ENCODE measurements around the gene KCNJ11.

KCNJ11 gene

GRCh38 chr11:17389957-17390649 lies 1.6 kb upstream of the KCNJ11 start:
- no peak for DNase-seq (ENCODE audit: low spot score)

GRCh38 chr11:17389211-17389956 lies 925 bp upstream of the KCNJ11 start:
- DNase-seq (ENCODE audit: low spot score) = peak; percentile 60

DNA sequence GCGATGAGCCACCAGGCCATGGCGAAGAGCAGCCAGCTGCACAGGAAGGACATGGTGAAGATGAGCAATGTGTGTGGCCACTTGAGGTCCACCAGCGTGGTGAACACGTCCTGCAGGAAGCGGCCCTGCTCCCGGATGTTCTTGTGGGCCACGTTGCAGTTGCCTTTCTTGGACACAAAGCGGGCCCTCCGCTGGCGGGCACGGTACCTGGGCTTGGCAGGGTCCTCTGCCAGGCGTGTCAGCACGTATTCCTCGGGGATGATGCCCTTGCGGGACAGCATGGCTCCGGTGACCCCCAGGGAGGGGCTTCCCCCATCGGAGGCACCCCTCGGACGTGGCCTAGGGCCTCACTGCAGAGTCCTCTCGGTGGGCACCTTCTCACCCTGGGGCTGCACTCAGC lies 648 bp downstream of the KCNJ11 start:
- DNase-seq (ENCODE audit: low spot score) = no peak

DNA sequence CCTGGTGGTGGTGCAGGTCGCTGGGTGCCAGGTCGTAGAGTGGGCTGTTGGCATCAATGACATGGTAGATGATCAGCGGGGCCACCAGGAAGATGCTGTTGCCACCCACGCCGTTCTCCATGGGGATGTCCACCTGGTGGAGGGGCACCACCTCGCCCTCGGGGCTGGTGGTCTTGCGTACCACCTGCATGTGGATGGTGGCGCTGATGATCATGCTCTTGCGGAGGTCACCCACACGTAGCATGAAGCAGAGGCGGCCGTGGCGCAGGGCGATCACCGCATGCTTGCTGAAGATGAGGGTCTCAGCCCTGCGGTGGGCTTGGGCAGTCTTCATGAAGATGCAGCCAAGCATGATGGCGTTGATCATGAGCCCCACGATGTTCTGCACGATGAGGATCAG lies 1.2 kb downstream of the KCNJ11 start:
- no peak for DNase-seq (ENCODE audit: low spot score)

DNA sequence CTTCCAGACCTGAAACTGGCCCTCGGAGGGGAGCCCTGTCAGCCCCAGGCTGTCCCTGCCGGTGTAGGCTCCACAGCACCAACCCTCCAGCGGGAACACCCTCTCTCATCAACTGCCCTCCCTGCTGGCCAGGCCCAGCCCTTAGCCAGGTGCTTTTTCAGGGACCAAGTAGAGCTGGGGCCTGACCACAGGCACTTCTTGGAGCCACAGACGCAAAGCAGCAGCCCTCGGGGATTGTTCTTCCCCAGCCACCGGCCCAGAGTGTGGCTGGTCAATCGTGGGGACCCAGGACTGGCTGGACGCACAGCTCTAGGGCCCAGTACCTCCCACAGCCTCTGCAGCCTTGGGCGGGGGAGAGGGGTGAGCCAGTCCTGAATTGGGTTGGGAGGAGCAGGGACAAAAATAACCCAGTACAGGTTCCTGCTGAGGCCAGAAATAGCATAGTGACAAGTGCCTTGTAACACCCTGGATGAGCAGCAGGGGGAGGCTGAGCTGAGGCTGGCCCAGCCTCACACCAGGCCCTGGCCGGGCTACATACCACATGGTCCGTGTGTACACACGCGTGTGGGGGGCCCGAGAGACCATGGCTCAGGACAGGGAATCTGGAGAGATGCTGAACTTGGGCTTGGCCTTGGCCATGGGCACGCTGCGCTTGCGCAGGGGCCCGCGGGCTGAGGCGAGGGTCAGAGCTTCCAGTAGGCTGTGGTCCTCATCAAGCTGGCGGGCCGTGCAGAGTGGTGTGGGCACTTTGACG lies 2.0 kb downstream of the KCNJ11 start:
- DNase-seq (ENCODE audit: low spot score) = peak; percentile 64

DNA sequence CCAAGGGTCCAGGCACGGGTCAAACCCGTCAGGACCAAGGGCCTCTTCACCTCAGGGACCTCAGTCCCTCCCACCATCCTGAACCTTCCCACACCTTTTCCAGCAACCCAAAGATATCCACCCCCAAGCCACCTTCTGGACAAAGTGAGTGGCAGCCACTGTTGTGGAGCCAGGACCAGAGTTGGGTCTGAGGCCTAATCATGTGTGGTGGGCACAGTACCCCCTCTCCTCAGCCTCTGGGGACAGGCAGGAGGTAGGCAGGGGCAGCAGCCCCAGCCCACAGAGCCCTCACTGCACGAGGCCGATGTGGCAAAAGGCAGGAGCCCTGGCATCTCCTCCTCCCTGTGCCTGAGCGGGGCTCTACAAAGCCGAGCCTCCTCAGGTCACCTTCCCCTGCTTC lies 2.5 kb downstream of the KCNJ11 start:
- DNase-seq (ENCODE audit: low spot score) = no peak

DNA sequence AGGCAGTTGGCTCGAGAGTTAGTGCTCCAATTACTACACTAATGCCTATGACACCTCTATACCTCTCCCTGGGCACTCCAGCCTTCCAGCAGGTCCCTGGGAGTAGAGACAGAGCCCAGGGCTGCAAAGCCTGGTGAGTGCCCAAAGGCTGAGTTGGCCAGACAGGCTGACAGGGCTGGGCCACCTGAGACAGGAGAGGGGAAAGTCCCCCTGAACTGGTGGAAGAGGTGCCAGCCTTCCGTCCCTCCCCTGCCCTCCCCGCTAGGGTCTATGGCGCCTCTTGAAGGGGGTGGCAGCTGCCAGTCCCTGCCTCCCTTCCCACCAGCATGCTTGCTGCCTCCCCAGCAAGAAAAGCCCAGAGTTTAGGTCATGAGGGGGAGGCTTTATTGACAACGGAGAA lies 3.0 kb downstream of the KCNJ11 start:
- DNase-seq (ENCODE audit: low spot score) = no peak

DNA sequence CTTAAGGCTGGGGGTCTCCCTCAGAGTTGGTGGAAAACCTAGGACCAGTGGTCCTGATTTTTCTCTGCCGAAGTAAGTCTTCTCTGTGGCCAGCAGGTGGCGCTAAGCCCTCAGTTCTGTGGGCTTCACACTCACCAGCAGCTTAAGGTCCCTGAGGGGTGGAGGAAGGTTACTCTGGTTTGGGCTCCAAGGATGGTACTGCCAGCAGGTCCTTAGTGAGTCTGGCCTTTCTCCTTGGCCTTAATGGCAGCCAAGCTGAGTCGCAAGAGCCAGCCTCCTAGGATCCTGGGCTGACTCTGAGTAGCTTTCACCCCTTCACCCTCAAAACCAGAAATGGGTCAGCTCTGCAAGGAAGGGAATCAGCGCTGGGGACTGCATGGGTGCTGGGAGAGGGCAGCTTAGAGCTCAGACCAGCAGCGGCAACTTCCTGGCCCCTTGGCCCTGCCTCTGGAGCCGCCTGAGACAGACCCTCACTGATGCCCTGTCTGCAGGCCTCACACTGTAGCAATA lies 4.4 kb downstream of the KCNJ11 start:
- peak; percentile 81 for DNase-seq (ENCODE audit: low spot score)

GRCh38 chr11:17383461-17383860 lies 5.0 kb downstream of the KCNJ11 start:
- DNase-seq (ENCODE audit: low spot score) = no peak

DNA sequence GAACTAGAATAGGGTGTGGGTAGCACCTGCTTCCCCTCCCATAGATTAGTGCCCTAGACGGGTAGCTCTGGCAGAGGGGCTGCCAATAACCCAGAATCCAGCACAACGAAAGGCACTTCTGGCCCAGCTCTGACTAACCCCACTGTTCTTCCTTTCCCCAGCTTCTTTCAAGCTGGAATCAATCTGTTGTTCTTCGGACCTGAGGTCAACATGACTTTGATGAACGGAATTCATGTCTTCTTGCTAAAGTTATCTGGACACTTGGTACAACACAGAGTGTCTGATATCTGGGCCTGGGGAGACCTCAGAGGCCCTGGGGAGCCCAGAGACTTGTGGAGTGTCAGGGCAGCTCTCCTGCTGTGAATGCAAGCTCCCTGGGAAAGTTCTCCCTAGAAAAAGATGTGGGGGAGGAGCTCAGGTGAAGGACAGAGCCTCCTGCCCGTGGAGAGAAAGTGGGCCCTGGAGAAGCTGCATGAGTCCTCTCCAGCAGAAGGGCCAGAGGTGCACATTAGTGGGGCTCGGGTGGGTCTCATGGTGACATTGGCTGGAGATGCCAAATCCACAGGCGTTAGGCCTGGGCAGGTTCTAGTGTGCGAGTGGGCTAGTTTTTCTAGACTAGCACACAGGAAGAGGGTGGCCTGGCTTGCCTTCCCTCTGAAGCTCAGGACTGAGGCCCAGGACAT lies 6.3 kb downstream of the KCNJ11 start:
- no peak for DNase-seq (ENCODE audit: low spot score)

DNA sequence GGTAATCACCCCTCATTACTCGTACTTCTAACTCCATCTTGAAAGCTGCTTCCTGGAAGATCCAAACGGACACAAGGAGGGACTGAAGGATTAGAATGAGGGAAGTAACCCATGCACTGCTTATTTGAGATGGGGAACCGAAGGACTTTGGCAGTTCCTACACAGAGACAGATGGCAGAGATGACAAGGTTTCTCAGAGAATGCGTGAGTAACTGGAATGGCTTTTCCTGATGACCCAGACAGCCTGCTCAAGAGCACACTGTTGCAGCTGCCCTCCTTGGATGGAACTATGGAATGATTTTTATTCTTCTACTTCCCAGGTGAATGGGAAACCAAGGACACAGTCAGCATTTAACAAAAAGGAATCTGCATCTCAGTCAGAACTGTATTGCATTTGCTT lies 7.3 kb downstream of the KCNJ11 start:
- DNase-seq (ENCODE audit: low spot score) = no peak

GRCh38 chr11:17379383-17380180 lies 8.9 kb downstream of the KCNJ11 start:
- no peak for DNase-seq (ENCODE audit: low spot score)

GRCh38 chr11:17378655-17379054 lies 9.8 kb downstream of the KCNJ11 start:
- DNase-seq (ENCODE audit: low spot score) = no peak

DNA sequence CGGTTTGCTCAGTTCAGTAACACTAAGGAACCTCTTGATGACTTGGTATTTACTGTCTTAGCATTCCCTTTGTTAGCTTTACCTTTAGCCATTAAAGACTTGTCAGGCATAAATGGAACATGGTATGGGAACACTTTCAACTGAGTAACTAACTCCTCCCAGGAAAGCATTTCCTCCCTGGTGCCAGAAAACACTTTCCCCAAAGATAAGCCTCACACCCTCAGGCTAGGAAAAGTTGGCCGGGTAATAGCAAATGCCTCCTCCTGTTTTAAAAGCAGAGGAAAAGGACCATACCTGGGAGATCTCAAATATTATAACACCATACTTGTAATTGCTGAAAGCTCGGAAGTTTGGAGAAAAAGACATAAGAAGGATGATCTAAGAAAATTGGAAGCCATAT lies 12.0 kb downstream of the KCNJ11 start:
- DNase-seq (ENCODE audit: low spot score) = no peak

- DNase-seq (ENCODE audit: low spot score) = no peak
Measured at GRCh38 chr11:17375547-17375946, 12.9 kb downstream of the KCNJ11 start.

DNA sequence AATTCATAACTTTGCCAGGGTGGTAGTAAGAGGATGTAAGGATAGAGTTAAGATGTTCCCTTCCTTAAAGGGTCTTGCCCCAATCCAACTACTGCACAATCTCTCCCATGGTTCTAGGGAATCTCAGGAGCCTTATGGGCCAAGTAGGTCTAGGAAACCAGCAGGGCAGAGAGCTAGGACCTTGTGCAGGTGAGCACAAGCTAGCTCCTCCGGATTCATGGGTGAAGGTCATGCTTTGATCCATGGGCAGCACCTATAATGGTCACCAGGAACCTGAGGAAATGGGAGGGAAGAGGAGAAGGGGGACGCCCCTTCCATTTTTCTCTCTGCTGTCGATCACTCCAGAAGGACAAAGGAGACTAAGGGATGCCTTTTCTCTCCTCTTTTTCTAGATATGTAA lies 16.8 kb downstream of the KCNJ11 start:
- no peak for DNase-seq (ENCODE audit: low spot score)

DNA sequence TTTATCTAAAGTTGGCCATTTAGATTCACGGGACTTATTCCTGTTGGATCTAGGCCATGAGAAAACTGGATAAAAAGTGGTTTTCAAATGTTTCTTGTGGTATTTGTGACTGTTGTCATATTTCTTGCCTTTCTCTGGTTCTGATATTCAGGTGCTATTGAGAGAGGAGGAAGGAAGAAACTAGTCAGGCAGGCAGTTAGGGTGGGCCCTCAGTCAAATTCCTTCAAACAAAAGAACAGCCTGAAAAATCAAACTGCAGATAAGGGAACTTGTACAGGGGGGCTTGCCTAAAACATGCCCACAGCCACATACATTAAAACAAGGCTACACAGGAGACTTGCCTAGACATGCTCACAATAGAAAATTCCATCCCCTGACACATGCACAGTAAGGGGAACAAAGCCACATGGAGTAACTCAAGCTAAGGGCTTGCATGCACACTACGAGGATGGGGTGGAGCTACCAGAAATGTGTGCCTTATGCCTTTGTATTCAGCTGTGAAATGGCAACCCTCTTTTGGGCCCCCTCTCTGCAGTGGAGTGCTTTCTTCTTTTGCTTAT lies 18.7 kb downstream of the KCNJ11 start:
- DNase-seq (ENCODE audit: low spot score) = no peak

DNA sequence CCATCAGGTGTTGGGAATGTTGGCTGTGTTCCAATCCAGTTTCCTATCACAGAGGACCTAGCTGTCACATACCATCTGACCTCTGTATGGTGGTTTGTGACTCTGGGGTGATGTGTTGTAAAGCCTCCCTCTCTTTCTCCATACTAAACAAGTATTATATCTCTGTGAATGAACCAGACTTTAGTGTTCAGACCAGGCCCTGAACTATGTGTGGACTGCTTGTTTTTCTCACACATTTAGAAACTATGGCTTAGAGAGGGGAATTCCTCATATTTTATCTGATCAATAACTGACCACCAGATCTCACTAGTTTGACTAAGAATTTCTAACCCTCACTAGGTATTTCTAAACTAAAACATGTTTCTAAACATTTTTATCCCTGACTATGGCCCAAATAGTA lies 19.4 kb downstream of the KCNJ11 start:
- DNase-seq (ENCODE audit: low spot score) = no peak

DNA sequence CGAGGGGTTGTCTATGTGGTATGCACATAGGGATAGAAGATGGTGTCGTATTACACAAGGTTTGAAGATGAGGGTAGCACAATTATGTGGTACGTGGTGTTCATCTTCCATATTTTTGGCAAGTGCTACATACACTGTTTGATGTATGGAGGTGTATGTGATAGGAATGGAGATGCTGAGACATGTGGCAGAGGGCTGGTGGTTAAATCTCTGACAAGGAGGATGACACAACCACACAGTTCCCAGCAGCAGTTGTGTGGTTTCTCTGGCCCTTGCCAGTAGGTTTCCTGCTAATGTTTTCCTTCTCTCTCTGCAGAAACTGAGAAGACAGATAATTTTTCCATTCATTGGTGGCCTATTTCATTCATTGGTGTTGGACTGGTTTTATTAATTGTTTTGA lies 19.9 kb downstream of the KCNJ11 start:
- DNase-seq (ENCODE audit: low spot score) = no peak

- no peak for DNase-seq (ENCODE audit: low spot score)
Measured at GRCh38 chr11:17366495-17366894, 22.0 kb downstream of the KCNJ11 start.

DNA sequence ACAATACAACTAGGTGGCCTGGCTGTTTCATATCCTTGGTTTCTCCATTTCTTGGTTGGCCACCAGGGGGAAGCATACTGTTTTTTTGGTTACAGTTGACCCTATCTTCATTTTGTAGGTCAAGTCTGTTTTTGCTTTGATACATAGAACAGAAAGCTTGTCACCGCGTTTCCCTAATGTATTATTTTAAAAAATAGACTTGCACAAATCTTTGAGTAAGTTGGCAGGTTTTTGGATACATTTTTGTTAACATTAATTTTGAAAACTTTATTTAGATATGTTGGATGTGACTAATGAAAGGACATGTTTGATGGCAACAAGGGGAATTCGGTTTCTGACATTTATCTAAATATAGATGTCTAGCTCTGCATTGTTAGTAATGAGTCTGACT lies 33.9 kb downstream of the KCNJ11 start:
- DNase-seq (ENCODE audit: low spot score) = peak; percentile 90
